Left ventricle myocardium superior (tissue), 1 donor: Measurements from ENCODE around the gene NDUFB2. TPM values are rescaled to one million over a fixed set of nuclear protein-coding genes. Genes with fewer than 3 reads are reported as not detected.
"Not testable (repeated sequence)": the region's sequence is repeated elsewhere in the genome, so short reads cannot be mapped to it uniquely, and the experiment has no call there.

Source experiments
- ATAC-seq: fragments of 200-7000 bp; cut with Tn5 transposase; one replicate; pipeline ENCODE4 v1.9.1; 2020; ENCODE audit warnings: mild to moderate bottlenecking, moderate library complexity
- DNase-seq: peaks from one replicate; pipeline ENCODE4 v3.0.0-alpha.2; 2020
- intact Hi-C: fragments of 100-400 bp; cut with micrococcal nuclease; formaldehyde crosslinking; loops from one replicate; pipeline ENCODE4 v1.11.0; 2022
- total RNA-seq: library from RNA; stranded (reverse); fragmentation: NEBNext Ultra II Directional; extraction: Animal tissue kit (Norgen Biotek cat#: 25700); gene quantifications from one replicate; pipeline ENCODE4 v1.2.1, GENCODE V29; 2021
- donor health status: DM: no; HTN: yes; CAD: no; lungs with severe emphysema.

NDUFB2 gene
- total RNA-seq, 1 donor from 2014 or later: 726 TPM

DNA sequence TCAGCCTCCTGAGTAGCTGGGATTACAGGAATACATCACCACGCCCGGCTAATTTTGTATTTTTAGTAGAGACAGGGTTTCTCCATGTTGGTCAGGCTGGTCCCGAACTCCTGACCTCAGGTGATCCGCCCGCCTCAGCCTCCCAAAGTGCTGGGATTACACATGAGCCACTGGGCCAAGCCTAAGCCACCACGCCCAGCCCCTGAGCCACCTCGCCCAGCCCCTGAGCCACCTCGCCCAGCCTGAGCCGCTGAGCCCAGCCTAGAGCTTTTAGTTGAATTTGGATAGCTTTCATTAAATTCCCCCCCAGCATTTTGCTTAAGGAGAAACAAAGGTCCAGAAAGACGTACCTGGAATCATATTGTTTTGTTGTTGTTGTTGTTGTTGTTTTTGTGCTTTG, 26.6 kb upstream of the NDUFB2 start:
- DNase-seq, ATAC-seq, intact Hi-C loops: not testable (repeated sequence)

DNA sequence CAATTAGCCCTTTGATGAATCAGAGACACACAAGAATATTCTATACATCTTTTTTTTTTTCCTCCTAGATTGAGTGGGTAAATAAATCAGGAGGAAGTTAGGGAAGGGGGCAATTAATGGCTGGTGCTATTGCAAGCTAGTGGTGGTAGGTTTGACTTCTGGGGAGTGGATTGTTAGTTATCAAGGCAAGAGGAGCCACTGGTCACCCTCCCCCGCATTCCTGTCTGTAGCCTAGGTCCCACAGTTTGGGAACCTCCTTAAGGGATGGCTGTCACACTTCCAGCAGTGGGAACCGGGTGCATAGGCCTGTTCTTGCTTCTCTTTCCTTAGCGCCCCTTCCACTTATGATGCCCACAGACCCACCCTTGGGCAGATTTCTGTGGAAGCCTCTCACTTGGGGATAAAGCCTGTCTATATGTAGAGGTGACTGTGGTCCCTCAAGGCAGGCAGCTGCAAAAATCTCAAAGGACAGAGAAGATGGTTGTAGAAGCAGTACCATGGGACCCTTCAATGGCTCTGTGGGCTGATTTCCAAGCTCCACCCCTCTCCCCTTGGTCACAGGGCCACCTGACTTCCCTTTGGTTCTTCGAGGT, 26.1 kb upstream of the NDUFB2 start:
- intact Hi-C loops: no loop called here
- no peak for ATAC-seq
- no peak for DNase-seq

DNA sequence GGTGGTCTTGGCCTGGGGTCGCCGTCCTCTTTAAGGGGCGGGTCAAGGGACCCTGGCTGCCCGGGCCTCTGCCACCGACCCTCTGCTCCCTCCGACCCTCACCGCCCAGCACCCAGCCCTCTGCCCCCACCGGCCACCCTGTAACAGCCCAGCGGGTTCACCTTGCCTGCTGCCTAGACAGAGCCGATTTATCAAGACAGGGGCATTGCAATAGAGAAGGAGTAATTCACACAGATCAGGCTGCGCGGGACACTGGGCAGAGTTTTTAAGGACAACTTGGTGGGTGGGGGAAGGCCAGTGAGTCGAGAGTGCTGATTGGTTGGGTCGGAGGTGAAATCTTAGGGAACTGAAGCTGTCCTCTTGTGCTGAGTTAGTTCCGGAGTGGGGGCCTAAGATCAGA, 24.5 kb upstream of the NDUFB2 start:
- ATAC-seq: no peak
- no peak for DNase-seq
- intact Hi-C loops: no loop called here

DNA sequence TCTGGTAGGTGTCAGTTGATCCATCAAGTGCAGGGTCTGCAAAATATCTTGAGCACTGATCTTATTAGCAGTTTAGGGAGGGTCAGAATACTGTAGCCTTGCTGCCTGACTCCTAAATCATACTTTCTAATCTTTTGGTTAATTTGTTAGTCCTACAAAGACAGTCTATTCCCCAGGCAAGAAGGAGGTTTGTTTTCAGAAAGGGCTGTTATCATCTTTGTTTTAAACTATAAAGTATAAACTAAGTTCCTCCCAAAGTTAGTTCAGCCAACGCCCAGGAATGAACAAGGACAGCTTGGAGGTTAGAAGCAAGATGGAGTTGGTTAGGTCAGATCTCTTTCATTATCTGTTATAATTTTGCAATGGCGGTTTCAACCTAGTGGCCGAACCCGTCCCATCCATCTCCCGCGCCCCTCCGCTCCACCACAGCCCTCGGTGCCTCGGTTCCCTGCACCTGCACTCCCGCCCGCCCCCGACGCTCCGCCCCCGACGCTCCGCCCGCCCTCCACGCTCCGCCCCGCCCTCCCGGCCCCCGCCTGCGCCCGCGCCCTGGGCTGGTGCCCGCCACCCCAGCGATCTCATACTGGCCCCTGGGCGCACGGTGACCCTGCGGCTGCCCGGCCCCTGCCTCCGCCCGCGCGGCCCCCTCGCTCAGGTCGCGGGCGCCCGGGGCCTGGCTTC, 24.0 kb upstream of the NDUFB2 start, which contains the start of gene ADCK2:
Gene ADCK2, plus strand, starts transcription at position 564 of the 681 bp plus-strand sequence. CDS start 386 bp downstream, outside the sequence.
- DNase-seq (peak; percentile 75), ATAC-seq (peak; percentile 84)
- intact Hi-C loops: no loop called here

DNA sequence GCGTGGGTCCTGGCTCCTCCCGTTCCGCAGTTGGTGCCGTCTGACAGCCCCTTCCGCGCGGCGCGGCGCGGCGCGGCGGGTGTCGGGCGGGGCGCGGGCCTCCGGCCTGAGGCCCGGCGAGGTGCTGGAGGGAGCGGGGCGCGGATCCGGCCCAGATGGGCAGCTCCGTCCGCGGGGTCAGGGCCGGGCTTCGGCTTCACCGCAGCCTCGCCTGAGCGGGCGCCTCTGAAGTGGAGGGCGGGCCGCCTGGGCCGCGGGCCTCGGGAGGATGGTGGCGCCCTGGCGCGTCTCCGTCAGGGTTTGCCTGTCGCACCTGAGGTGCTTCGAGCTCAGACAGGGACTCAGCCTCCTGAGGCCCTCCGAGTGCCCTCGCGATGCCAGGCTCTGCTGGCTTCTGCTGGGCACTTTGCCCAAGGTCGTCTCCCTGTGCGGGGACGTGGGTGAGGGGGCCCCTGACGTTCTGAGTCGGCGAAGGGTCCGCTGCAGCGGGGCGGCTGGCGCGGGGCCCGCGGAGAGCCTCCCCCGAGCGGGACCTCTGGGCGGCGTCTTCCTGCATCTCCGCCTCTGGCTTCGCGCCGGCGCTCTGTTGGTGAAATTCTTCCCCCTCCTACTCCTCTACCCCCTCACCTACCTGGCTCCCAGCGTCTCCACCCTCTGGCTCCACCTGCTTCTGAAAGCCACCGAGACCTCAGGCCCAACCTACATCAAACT, 23.3 kb upstream of the NDUFB2 start:
- intact Hi-C loops: no loop called here
- ATAC-seq (peak; percentile 63), DNase-seq (peak; percentile 69)

DNA sequence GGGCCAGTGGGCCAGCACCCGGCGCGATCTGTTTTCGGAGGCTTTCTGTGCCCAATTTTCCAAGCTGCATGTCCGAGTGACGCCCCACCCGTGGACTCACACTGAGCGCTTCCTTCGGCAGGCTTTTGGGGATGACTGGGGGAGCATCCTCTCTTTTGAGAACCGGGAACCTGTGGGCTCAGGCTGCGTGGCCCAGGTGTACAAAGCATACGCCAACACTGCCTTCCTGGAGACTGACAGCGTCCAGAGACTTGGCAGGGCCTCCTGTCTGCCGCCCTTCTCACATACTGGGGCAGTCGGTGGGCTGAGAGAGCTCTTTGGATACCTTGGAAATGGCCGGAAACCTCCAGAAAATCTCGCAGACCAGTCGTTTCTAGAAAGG, 22.7 kb upstream of the NDUFB2 start:
- ATAC-seq: peak; percentile 10
- intact Hi-C loops: no loop called here

DNA sequence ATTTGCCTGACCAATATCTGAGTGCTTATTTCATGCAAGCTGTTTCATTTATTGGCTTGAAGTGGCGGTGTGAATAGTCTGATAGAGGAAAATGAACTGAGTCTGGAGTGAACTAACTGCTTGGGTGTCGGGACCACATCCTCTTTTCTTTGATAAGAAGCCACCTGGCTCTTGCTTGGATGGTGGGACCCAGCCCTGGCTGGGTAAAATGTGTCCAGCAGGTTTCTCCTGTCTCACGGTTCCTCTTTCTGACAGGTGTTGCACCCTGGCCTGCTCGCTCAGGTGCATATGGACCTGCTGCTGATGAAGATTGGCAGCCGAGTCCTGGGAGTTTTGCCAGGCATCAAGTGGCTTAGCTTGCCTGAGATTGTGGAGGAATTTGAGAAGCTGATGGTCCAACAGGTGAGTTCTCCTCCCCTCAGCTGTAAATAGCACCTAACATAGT, 22.1 kb upstream of the NDUFB2 start:
- ATAC-seq (no peak), DNase-seq (no peak)
- intact Hi-C loops: no loop called here

More for the DNA sequence above, 22.7 kb upstream of the NDUFB2 start:
- DNase-seq: no peak

DNA sequence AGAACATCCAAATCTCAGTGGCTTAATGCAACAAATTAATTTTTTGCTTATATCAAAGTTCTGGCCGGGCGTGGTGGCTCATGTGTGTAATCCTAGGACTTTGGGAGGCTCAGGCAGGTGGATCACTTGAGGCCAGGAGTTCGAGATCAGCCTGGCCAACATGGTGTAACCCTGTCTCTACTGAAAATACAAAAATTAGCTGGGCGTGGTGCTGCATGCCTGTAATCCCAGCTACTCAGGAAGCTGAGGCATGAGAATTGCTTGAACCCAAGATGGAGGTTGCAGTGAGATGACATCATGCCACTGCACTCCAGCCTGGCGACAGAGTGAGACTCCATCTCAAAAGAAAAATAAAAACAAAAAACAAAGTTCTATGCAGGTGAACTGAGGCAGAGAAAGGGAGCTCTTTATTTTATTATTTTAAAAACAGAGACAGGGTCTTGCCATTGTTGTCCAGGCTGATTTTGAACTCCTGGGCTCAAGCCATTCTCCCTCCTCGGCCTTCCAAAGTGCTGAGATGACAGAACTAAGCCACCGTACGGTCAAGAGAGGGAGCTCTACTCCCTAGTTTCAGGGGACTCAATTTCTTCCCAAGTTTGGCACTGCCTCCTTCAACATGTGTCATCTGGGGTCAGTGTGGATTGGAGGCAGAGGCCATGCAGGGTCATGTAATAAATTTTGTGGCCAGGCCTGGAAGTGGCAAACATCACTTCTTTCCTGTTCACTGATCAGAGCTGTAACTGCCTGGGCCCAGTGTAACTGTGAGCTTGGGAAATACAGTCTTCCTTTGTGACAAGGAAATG, 21.4 kb upstream of the NDUFB2 start:
- ATAC-seq (peak; percentile 63), DNase-seq (no peak)
- intact Hi-C loops: no loop called here

DNA sequence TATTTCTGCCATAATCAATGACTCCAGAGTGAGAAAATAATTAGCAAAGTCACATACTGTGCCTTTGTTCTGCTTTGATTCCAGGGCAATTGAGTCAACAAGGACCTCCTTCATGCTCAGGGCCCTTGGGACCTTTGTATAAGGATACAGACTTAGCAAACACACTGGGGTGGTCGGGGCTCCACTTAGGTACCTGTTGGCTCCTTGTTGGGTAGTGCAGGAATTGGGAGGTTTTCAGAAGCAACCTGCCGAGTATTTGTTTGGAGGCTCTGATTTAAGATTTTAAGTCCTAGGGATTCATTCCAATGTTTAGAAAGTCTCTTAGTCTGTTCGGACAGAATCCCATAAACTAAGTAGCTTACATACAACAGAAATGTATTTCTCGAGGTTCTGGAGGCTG, 20.8 kb upstream of the NDUFB2 start:
- DNase-seq: no peak
- intact Hi-C loops: no loop called here
- ATAC-seq: no peak

DNA sequence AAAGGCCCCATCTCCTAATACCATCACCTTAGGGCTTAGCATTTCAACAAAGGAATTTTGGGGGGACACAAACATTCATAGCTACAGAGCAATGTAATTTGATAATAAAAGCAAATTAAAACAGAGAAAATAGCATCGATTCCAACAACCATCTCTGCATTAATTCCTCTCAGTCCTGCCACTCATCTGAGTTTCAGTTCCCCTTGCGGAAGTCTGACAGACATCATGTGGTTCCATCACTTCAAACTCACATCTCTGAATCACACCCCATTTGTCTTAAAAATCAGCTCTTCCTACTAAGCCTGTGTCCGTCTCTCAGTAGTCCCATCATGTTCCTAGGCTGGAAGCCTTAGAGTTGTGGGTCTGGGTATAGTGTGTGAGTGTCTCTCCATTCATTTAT, 20.2 kb upstream of the NDUFB2 start:
- ATAC-seq: no peak
- DNase-seq: no peak
- intact Hi-C loops: no loop called here

DNA sequence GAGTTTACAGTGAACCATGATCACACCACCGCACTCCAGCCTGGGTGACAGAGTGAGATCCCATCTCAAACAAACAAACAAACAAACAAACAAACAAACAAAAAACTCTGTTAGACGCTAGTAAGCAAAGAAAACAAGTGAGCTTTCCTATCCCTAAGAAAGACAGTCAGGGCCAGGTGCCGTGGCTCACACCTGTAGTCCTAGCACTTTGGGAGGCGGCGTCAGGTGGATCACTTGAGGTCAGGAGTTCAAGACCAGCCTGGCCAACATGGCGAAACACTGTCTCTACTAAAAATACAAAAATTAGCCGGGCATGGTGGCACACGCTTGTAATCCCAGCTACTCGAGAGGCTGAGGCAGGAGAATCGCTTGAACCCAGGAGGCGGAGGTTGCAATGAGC, 19.6 kb upstream of the NDUFB2 start:
- ATAC-seq, intact Hi-C loops: not testable (repeated sequence)

DNA sequence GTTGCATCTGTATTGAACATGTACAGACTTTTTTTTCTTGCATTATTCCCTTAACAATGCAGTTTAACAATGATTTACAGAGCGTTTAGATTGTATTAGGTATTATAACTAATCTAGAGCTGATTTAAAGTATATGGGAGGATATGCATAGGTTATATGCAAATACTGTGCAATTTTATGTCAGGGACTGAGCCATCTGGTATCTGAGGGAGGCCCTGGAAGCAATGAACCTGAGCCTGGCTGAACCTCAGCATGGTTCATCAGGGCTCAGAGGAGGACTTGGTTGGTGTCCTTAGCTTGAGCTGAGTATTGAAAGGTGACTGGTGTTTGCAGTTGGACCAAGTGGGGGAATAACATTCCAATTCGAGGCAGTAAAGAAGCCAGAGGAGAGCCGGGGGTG, 19.0 kb upstream of the NDUFB2 start:
- intact Hi-C loops: no loop called here
- DNase-seq: no peak
- no peak for ATAC-seq

More for the DNA sequence above, 19.6 kb upstream of the NDUFB2 start:
- DNase-seq: not testable (repeated sequence)

DNA sequence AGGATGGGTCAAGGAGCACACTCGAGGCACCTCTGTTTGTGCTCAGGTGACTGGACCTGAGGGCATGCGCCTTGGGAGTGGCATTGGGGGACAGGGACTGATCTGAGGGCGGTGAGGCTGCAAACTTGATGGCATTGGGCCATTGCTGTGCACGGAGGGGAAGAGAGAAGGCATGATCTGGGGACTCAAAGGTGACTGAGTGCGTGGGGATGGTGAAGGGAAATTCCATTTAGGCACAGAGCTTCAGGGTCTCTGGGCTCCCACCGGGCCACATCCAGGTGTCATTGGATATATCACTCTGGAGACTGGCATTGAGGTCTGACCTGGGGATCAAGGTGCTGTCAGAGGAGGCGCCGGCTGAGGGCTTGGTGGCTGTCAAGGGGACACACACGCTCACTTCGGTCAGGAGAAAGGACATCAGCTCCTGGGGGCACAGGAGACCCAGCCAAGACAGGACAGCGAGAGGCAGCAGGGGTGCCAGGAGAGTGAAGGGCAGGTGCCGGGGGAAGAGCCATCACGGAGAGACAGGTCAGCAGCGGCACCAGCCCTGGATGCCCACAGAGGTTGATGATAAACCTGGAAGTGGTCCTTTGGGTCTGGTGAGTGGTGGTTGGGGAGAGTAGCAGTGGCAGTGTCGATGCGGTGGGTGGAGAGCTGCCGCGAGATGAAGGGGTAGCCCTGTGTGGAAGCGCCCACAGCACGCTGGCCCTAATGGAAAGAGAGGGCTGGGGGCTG, 18.3 kb upstream of the NDUFB2 start:
- intact Hi-C loops: no loop called here
- ATAC-seq (no peak), DNase-seq (no peak)

DNA sequence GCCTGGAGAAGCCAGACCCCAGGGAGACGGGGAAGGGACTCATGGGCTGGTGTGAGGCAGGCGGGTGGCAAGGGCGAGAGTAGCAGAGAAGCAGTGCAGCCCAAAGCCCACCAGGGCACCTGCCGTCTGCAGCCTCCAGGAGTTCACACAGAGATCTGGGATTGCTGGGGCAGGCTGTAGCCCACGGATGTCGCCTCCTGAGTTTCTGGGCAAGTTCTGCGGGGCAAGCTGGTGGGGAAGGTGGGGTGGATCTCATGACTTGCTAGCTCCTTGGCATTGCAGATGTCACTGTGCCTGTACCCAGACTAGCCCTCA, 17.7 kb upstream of the NDUFB2 start:
- intact Hi-C loops: no loop called here
- DNase-seq (no peak), ATAC-seq (no peak)

DNA sequence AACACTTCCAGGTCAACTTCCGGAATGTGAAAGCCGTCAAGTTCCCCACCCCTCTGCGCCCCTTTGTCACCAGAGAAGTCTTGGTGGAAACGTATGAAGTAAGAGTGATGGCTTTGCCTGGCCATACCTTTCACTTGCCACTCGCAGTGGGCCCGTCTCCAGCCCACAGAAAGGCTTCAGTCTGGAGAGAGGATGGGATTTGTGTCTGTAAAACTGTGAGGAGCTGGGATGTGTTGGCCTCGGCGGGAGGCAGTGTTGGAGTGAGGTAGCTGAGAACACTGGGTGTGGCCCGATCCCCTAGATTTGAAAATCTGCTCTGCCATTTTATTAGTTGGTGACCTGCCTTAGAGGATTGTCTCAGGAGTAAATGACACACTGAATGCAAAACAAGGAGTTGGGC, 17.3 kb upstream of the NDUFB2 start:
- ATAC-seq: no peak
- intact Hi-C loops: no loop called here
- DNase-seq: no peak

DNA sequence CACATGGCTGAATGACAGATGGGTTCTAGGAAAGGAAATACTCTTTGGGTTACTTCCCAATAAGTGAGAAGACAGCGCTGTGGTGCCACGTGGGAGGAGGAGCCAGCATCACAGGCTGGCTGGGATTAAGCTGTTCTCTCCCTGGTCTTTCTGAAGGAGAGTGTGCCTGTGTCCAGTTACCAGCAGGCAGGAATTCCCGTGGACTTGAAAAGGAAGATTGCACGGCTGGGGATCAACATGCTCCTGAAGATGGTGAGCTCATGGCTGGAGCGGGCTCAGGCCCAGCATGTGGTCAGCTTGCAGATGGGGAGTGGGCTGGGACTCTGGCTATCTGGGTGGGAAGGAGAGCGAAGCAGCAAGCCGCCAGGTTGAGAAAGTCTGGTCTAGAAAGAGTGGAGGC, 15.6 kb upstream of the NDUFB2 start:
- ATAC-seq (no peak), DNase-seq (no peak)
- intact Hi-C loops: no loop called here

DNA sequence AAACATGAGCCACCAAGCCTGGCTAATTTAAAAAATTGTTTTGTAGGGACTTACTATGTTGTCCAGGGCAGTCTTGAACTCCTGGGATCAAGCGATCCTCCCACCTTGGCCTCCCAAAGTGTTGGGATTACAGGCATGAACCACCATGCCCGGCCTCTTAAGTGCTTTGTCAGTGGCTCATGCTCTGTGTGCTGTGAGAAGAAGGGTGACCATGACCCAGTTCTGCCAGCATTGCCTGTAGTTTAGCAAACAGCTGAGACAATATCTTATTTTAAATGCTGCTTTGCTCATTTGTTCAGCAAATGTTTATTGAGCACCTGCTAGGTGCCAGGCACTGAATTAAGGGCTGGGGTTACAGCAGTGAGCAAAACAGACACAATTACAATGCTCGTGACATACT, 14.7 kb upstream of the NDUFB2 start:
- DNase-seq (no peak), ATAC-seq (no peak)
- intact Hi-C loops: no loop called here

DNA sequence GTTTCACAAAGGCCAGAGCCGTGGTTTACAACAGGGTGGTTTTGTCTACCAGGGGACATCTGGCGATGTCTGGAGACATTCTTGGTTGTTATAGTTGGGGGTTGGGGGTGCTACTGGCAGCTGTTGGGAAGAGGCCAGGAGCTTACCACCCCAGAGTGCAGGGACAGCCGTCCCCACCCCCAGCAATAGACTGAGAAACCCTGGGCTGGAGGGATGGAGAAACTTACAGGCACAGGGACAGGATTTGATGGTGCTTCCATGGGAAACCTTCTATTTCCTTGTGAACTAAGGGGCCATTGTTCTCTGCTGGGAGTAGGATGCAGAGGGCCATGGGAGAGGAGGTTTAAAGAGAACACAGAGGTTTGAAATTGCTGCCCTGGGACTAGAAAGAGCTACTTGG, 12.9 kb upstream of the NDUFB2 start:
- intact Hi-C loops: no loop called here
- ATAC-seq (no peak), DNase-seq (no peak)
